Measurements from ENCODE around the gene PADI2.

The PADI2 gene

DNA sequence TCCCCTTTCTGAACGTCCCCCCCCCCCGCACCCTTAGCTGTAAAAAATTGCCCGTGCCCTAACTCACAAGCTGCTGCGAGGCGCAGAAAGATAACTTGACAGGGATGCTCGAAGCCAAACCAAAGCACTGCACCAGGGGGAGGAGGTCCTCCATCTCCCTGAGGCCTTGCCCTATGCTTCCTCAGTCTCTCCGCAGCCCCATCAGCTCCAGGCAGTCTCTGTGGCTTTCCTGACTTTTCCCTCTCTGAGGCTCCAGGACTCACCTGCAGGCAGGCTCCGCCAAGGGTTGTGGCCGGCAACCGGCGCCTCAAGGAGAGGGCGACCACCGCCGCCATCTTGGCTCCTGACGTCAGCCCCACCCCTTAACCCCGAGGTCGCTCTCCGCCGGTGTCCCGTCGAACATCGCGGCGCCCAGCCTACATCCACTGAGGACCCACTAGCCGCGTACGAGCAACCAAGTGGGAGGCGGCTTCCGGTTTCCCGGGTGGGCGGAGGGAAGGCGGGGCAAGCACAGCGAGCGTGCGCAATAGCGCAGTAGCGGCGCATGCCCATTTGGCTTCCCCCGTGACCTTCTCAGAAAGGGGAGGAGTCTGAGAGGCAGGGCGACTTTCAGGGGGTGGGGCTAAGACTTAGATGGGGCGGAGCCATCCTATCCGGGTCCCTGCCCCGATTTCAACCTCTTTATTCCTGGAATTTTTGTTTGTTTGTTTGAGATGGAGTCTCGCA lies 65.4 kb downstream of the PADI2 start, which contains the start of gene SDHB:
Gene SDHB (minus strand): TSS at position 348 of the 726 bp plus-strand sequence. CDS start 13 bp downstream, at position 335.
- peak; percentile 98 for DNase-seq (ENCODE audit: low spot score)

DNA sequence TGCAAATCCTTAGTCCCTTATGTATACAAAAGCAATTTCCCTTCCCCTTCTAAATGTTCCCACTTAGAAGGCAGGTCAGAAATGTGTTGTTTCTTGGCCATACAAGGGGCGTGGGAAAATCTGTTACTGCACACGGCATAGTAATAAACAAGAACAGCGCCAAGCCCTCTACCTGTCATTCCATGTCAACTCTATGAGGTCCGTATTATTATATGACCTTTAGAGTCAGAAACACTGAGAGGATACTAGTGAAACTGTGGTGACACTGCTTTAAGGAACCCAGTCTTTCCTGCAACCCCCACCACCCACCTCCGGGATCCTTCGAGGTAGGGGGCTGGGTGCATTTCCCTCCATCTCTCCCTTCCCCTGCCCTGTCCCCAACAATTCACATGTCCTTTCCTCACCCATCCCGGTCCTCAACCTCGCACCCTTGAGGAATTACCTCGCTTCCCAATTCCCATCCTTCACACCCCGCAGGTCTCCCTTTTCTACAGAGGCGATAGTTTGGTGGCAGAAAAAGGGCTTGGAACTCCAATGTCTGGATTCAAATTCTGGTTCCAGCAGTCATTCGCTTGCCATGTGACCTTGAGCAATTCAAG lies 66.1 kb downstream of the PADI2 start:
- no peak for DNase-seq (ENCODE audit: low spot score)

DNA sequence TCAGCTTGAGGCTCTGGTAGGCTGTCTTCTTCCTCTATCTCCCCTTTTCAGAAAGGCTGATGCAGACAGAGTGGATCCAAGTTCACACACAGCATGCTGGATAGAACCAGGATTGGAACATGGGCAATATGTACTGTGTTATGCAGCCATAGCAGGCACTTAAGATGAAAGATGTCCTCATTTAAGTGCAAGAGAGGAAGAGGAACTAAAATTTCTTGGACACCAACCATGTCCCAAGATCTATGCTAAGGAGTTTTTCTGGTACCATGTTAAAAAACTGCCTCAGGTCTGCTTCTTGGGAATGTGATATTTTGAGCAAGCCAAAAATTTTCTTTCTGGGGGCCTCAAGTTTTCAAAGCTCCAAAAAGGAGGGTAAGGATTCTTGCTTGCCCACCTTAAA lies 66.6 kb downstream of the PADI2 start:
- DNase-seq (ENCODE audit: low spot score): no peak

DNA sequence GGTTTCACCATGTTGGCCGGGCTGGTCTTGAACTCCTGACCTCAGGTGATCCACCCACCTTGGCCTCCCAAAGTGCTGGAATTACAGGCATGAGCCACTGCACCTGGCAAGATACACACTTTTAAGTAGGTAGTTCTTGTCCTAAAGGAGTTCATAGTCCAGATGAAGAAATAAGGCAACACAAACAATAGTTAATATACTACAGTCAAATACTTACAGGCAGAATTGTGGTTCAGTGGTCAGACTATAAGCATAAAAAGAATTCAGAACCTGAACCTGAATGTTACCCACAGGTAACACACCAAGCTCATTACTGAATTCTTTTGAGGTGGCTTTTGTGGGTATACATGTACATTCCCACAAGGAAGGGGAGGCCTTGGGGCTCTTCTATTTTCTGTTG lies 67.2 kb downstream of the PADI2 start:
- DNase-seq (ENCODE audit: low spot score): no peak

DNA sequence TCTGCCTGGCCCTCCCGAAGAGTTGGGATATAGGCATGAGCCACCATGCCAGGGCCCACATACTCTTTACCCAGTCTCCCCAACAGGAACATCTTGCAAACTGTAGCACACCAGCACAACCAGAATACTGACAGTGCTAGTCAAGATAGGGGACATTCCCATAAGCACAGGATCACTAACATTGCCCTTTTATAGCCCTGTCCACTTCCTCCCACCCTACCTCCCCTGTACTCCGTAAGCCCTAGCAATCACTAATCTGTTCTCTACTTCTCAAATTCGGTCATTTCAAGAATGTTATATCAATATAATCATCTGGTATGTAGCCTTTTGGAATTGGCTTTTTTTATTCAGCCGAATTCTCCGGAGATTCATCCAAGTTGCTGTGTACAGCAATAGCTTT lies 71.3 kb downstream of the PADI2 start:
- no peak for DNase-seq (ENCODE audit: low spot score)

DNA sequence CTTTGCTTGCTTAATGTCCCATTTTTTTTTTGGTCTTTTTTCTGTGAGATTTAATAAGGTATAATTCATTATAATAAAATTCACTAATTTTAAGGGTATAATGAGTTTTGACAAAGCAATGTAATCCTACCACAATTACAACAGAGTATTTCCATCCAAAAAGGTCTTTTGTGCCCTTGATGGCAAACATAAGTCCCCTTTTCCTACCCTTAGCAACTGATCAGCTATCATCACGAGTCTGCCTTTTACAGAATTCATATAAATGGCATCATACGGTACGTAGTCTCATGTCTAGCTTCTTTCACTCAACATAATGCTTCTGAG lies 73.0 kb downstream of the PADI2 start:
- DNase-seq (ENCODE audit: low spot score): no peak

DNA sequence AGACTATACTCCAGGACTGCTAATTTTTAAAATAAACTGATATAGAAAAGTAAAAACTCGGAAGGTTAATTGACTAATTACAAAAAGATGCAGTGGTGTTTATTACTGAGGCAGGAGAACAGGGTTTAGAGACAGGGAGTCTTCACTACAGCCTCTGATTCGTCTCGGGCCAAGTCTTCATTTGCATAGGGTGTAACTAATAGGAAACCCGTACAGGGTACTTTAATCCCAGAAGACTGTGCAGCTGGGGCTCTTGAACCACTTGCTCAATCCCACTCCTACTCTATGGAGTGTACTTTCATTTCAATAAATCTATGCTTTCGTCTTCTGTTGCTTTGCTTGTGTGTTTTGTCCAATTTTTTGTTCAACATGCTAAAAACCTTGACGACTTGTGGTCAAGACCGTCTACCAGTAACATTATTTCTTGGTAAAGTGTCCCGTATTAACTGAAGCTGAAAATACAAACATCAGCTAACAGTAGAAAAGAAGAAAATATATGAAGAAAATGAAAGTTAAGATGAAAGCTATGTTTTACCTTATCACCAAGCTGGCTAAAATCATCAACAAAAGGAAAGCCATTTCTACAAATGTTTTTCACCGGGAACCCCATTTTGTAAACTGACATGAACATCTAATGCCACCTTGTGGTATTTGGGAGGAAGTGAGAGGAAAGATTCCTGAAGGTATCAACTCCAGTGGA lies 73.5 kb downstream of the PADI2 start:
- DNase-seq (ENCODE audit: low spot score): peak; percentile 65

DNA sequence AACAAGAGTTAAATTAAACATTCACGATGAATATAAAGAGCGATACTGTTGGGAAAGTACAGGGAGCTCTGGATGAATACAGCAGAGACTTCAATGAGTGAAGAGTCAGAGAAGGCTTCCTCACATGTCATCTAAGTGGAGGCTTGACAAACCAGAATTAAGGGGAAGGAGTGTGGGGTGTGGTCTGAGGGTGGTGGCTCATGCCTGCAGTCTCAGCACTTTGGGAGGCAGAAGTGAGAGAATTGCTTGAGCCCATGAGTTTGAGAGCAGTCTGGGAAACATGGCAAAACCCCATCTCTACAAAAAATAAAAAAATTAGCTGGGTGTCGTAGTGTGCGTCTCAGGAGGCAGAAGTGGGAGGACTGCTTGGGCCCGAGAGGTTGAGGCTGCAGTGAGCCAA lies 74.1 kb downstream of the PADI2 start:
- DNase-seq (ENCODE audit: low spot score): no peak

DNA sequence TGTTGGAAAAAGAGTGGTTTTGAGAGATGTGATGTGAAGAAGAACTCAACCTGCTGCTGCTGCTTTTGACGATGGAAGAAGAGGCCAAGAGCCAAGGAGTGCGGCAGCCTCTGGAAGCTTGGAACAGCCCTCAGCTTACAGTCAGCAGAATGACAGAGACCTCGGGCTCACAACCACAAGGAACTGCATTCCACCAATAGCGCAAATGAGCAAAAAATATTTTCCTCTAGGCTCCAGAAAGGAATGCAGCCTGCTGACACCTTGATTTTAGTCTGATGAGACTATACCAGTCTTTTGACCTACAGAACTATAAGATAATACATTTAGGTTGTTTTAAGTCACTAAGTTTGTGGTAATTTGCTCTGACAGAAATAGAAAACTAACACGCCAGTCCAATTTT lies 75.6 kb downstream of the PADI2 start:
- no peak for DNase-seq (ENCODE audit: low spot score)

DNA sequence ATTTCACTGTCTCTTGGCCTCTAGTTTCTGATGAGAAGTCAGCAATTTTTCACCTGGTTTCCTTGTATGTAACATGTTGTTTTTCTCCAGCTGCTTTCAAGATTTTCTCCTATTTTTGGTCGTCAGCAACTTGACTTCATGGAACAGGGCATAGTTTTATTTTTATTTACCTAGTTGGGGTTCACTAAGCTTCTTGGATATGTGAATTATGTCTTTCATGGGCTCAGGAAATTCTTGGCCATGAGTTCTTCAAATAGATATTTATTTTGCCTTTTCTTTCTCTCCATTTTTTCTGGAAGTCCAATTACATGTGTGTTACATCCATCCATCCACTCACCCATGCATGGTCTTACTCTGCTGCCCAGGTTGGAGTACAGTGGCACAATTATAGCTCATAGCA lies 79.1 kb downstream of the PADI2 start:
- DNase-seq (ENCODE audit: low spot score): no peak

DNA sequence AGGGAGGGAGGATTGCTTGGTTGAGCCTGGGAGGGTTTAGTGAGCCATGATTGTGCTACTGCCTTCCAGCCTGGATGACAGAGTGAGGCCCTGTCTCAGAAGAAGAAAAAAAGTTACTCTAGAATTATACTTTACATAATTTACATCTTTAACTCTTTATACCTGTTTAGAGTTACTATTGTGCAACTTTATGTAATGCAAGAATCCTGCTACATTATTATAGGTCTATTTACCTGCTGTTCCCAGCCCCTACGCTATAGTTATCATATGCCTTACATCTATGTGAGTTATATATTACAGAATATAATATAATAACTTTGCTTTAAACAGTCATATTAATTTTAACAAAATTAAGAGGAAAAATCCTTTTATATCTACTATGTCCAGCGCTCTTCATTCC lies 79.7 kb downstream of the PADI2 start:
- no peak for DNase-seq (ENCODE audit: low spot score)

DNA sequence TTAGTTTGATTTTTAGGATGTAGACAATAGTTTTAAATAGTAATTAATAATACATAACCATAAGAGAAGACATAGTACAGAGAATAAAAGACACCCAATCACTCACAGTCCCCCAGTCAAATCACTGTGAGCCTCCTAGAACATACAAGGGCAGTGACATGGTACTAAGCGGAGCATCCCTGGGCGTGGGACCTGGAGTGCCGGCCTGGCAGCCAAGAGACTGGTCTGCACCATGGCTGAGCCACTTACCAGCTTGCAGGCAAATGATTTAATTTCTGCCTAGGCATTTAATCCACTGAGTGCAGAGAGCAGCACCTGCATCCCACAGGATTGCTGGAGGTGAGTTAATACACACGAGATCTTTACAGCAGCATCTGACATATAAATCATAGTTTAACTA lies 85.8 kb downstream of the PADI2 start:
- no peak for DNase-seq (ENCODE audit: low spot score)

DNA sequence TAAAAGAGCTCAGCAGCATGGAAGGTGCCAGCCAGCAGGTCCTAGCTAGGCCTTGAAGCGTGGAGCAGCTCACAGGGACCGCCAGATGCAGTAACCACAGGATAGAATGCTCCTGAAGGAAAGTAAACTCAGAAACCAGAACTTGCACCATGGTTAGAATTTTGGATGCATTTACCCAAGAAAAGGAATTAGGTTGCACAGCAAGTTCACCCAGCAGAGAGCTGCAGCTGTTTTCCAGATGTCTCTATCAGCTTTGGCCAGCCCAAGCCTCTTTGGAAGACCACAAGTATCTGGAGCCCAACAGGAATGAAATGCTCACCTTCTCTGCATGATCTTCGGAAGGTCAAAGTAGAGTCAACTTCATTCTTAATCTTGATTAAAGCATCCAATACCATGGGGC lies 86.5 kb downstream of the PADI2 start:
- no peak for DNase-seq (ENCODE audit: low spot score)

DNA sequence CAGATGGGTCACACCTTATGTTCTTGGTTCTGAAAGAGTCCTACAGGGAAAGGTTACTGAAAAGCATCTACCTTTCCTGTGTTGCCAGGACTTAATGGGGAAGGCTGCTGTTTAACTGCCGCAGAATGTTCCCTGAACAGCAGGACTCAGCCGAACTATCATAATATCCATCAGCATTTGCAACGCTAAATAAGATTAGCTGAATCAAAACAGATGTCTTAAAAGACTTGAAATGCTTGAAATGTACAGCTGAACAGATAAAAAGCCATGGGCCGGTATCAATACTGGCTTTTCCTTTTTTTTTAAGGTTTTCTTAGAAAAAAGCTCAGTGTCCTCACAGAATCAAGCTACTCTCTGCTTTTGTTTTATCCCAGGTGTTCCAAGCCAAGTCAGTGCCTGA lies 87.8 kb downstream of the PADI2 start:
- DNase-seq (ENCODE audit: low spot score): no peak

DNA sequence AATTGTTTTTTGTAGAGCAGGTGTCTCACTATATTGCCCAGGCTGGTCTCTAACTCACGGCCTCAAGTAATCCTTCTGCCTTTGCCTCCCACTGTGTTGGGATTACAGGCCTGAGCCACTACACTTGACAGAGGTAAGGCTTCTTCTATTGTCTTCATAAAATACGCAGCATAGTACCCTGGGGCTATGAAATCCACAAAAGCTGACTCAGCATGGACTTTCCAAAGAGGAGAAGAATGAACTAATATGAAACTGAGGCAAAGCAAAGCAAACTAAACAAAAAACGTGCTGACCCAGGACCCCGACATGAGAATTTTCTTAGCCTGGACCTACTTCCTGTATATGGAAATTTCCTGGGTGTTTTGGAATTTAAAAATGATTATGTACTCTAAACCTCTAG lies 89.0 kb downstream of the PADI2 start:
- DNase-seq (ENCODE audit: low spot score): no peak

DNA sequence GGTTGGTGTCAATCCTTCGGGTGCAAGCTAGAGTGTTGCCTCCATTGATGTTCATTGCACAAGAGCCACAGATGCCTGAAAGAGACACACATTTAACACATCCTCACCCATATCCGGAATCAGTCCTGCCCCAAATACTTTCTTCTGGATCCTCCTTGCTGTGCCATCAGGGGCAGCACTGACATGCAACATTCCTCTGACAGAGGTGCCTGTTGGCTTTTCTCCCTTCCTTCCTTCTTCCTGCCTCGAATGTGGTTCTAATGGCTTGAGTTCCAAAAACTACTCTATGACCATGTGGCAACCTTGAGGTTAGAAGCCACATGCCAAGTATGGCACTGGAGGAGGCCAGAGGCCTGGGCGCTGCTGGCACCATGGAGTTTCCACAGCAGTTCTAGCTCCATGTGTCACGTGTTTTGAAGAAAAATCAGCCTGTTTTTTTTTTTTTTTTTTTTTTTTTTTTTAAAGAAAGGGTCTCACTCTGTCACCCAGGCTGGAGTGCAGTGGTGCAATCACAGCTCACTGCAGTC lies 90.5 kb downstream of the PADI2 start:
- DNase-seq (ENCODE audit: low spot score): no peak

DNA sequence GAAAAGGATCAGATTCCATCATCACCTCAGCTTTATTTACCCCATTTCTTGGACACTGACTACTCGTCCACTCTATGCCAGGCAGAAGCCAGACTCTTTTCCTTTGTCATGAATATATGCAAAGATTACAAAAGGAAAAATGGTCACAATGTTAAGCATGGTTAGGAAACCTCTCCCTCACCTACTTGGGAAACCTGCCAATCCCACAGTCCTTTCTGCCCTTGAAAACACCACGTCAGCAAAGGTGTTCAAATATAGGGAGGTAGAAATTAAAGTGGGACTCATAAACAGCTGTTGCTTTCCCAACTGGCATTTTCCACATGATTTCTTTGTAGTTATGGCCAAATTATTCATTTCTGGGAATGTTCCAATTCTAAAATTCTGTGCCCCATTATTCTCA lies 91.4 kb downstream of the PADI2 start:
- no peak for DNase-seq (ENCODE audit: low spot score)

DNA sequence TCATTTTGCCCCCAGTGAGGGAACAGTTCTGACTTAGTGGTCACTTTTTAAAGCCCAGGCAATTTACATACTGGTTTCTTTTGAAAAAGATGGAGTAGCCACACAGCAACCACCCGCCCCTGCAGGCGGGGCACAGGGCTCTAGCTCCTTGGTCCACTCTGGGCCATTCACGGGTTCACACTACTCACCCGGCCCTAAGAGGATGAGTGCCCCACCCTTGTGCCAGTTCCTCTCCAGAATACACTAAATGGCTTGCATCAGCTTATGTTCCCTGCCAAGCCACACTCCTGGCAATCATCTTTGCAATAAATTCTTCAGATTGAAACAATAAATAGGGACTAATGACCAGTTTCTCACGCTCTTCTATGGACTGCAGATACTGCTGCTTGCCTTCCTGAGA lies 91.8 kb downstream of the PADI2 start:
- no peak for DNase-seq (ENCODE audit: low spot score)

DNA sequence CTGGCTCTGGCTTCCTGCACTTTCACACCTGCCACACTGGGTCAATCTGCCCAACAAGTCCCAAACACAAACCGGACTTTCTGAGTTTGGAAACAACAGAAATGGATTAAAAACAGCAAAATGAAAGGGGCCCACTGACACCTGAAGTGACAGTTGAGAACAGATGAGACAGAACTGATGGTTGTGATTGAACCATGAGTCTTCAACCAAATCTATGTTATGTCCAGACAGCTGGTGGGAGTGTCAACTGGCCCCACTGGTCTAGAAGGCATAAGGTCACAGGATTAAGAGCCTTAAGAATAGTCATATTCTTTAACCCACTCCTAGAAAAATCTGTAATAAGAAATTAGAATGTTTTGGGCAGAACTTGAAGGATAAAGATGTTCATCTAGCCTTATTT lies 94.5 kb downstream of the PADI2 start:
- DNase-seq (ENCODE audit: low spot score): no peak

DNA sequence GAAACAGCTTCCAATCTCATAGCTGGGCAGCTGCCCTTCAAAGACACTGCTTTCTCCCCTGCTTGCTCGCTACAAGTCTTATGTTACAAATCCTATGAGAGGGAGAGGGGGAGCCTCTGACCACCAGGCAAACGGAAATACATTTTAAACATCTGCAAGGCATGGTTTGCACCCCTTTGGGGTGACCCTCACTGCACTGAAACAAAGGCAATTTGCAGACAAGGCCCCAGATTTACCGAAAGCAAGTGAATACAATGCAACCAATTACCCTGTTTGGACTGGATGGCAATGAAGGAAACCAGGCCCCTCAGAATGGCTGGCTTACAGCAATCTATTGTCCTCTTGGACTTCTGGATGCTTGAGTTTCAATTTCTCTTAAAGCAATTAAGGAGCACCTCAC lies 95.7 kb downstream of the PADI2 start:
- DNase-seq (ENCODE audit: low spot score): no peak

DNA sequence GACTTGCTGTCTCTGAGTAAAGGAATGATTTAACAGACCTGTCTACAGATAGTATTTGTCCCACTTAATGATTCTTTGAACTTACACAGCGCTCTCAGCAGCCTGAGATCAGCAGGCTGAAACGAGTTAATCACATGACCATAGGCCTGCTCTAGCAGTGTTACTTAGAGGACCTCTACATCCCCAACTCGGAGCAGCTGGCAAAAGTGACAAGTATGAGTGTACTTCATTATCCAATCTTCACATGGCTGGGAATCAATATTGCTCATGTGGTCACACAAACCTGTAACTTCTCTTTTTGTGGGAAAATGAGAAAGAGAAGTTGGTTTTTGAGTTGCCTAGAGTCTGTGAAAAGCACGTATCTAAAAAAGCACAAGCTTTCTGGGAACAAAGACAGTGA lies 96.1 kb downstream of the PADI2 start:
- no peak for DNase-seq (ENCODE audit: low spot score)

DNA sequence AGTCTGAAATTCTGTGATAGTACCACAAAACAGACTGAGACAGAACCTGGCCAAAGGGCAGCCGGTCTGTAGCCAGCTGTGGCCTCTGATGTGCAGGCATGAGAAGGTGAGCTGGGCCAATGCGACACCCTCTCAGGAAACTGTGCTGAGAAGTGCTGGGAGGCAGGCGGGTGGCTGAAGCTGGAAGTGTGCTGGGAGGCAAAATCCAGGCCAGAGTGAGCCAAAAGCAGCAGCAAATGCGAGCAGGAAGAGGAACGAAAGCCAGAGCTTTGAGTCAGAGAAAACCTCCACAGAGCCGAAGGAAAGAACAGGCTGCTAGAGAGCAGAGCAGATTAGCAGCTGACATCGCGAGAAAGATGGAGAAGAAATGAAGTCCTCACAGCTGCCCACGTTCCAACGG lies 97.4 kb downstream of the PADI2 start:
- no peak for DNase-seq (ENCODE audit: low spot score)

DNA sequence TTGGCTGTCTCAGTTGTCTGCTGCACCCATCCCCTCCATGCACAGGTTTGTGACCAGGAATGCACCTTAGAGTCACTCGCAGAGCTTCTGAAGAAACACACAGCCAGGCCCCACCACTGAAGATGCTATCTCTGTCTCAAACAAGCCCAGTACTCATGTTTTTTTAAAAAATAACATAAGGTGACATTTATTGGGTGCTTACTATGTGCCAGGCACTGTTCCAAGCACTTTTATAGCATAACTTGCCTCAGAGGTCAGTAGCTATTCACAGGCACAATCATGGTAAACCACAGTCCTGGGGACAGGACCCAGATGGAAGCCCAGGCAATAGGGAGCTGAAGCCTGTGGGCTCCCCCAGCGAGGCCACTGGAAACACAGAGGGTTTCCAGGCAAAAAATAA lies 98.7 kb downstream of the PADI2 start:
- no peak for DNase-seq (ENCODE audit: low spot score)

Measured in hematopoietic multipotent progenitor cell treated with erythropoietin and hydrocortisone succinate and interleukin-3 and kit ligand, for 15 days (in vitro differentiated cells).